Hepatocyte (in vitro differentiated cells): Measurements from ENCODE around the gene CD7. TPM values are rescaled to one million over a fixed set of nuclear protein-coding genes. Genes with fewer than 3 reads are reported as not detected.

Experiments used
- polyA plus RNA-seq: library from polyadenylated mRNA; unstranded; fragments of >200 nt; fragmentation: Nextera tagmentation; extraction: Ambion mirVana; gene quantifications from 2 replicates; pipeline ENCODE4 v1.2.1, GENCODE V29; 2016
- total RNA-seq: library from RNA; depleted of rRNA; stranded (reverse); fragments of >200 nt; gene quantifications from 2 replicates; pipeline ENCODE4 v1.2.3, GENCODE V29; 2014

The CD7 gene
- total and polyA plus RNA-seq, 2 experiments from 2014 or later = 1.8 to 7.0 TPM

Other genes with a start within 250 kb of the CD7 start
- 67.2 and 118 TPM in 2 replicates for gene FASN, start 219.4 kb downstream of the CD7 start, total RNA-seq
- gene FASN, start 219.4 kb downstream of the CD7 start, polyA plus RNA-seq = 71.5 and 77.6 TPM in 2 replicates
- 10.0 and 15.7 TPM in 2 replicates for gene CCDC57, start 104.8 kb downstream of the CD7 start, total RNA-seq
- 29.8 and 49.5 TPM in 2 replicates for gene CCDC57, start 104.8 kb downstream of the CD7 start, polyA plus RNA-seq
- 240 and 290 TPM in 2 replicates for gene SLC16A3, start 88.6 kb downstream of the CD7 start, total RNA-seq
- 114 and 125 TPM in 2 replicates for gene SLC16A3, start 88.6 kb downstream of the CD7 start, polyA plus RNA-seq
- gene CSNK1D, start 43.9 kb downstream of the CD7 start, total RNA-seq = 55.7 and 72.5 TPM in 2 replicates
- gene CSNK1D, start 43.9 kb downstream of the CD7 start, polyA plus RNA-seq = 152 and 193 TPM in 2 replicates
- 9.3 and 9.7 TPM in 2 replicates for gene SECTM1, start 16.2 kb upstream of the CD7 start, total RNA-seq
- gene SECTM1, start 16.2 kb upstream of the CD7 start, polyA plus RNA-seq = 9.9 and 15.0 TPM in 2 replicates
- not detected in 2 replicates for gene TEX19, start 41.6 kb upstream of the CD7 start, total RNA-seq
- not detected in 2 replicates for gene TEX19, start 41.6 kb upstream of the CD7 start, polyA plus RNA-seq
- gene UTS2R, start 54.2 kb upstream of the CD7 start, total RNA-seq = 0.10 TPM in 1 of 2 replicates, not detected in the other
- not detected in 2 replicates for gene UTS2R, start 54.2 kb upstream of the CD7 start, polyA plus RNA-seq
- gene HEXD, start 100.7 kb upstream of the CD7 start, total RNA-seq = 27.7 and 32.6 TPM in 2 replicates
- gene HEXD, start 100.7 kb upstream of the CD7 start, polyA plus RNA-seq = 46.0 and 58.0 TPM in 2 replicates
- 30.5 and 33.4 TPM in 2 replicates for gene OGFOD3, start 101.0 kb upstream of the CD7 start, total RNA-seq
- gene OGFOD3, start 101.0 kb upstream of the CD7 start, polyA plus RNA-seq = 25.4 and 25.7 TPM in 2 replicates
- gene CYBC1, start 133.1 kb upstream of the CD7 start, total RNA-seq = 61.9 and 64.6 TPM in 2 replicates
- 76.6 and 81.6 TPM in 2 replicates for gene CYBC1, start 133.1 kb upstream of the CD7 start, polyA plus RNA-seq
- 43.9 and 54.9 TPM in 2 replicates for gene NARF, start 141.1 kb upstream of the CD7 start, total RNA-seq
- 91.8 and 96.2 TPM in 2 replicates for gene NARF, start 141.1 kb upstream of the CD7 start, polyA plus RNA-seq
- gene FOXK2, start 202.1 kb upstream of the CD7 start, total RNA-seq = 30.2 and 40.9 TPM in 2 replicates
- gene FOXK2, start 202.1 kb upstream of the CD7 start, polyA plus RNA-seq = 29.5 and 37.7 TPM in 2 replicates